Measurements from ENCODE around the gene EFCAB14. TPM values are rescaled to one million over a fixed set of nuclear protein-coding genes. Genes with fewer than 3 reads are reported as not detected.

The EFCAB14 gene
- total RNA-seq, 4 donors from 2014 or later, result 87.9 to 136 (median 121) TPM

DNA sequence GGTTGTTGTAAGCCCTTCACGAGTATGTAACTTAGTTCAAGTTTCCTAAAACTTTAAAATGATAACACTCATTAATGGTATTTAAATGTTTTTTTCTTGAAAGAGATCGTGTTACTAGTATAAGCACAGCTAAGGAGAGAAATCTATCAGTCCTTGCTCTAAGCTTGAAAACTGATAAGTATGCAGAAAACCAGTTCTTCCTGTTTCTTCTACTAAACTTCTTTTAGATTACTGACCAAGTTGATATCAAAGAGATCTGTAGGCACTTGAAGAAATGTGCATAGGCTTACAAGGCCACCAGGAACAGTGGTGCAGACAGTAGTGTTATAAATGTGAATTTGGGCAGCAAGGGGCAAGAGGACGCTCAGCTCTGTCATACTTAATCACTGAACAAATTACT lies 3.9 kb downstream of the EFCAB14 start:
- Histone ChIP-seq H3K36me3 (peaks cover 33% of the 10 kb centered on the region), H3K9me3 (no peaks in the 10 kb centered on the region), H3K27me3 (no peaks in the 10 kb centered on the region), H3K27ac (no peak overlapping the region), H3K4me3 (no peak overlapping the region), H3K4me1 (peaks cover 43% of the 10 kb centered on the region)
- no peak for DNase-seq (ENCODE audit: low spot score in 2 of 2)
- TF ChIP-seq POLR2AphosphoS5 (IDR thresholded peaks at IDR 0.05) (no peak), EP300 (IDR thresholded peaks at IDR 0.05) (no peak), POLR2A (IDR thresholded peaks at IDR 0.05) (no peak)
- TF ChIP-seq, protein P1, sequence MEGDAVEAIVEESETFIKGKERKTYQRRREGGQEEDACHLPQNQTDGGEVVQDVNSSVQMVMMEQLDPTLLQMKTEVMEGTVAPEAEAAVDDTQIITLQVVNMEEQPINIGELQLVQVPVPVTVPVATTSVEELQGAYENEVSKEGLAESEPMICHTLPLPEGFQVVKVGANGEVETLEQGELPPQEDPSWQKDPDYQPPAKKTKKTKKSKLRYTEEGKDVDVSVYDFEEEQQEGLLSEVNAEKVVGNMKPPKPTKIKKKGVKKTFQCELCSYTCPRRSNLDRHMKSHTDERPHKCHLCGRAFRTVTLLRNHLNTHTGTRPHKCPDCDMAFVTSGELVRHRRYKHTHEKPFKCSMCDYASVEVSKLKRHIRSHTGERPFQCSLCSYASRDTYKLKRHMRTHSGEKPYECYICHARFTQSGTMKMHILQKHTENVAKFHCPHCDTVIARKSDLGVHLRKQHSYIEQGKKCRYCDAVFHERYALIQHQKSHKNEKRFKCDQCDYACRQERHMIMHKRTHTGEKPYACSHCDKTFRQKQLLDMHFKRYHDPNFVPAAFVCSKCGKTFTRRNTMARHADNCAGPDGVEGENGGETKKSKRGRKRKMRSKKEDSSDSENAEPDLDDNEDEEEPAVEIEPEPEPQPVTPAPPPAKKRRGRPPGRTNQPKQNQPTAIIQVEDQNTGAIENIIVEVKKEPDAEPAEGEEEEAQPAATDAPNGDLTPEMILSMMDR (IDR thresholded peaks at IDR 0.05), result no peak
- WGBS, result 53% methylated on average over 3 of the region's 3 CpGs

DNA sequence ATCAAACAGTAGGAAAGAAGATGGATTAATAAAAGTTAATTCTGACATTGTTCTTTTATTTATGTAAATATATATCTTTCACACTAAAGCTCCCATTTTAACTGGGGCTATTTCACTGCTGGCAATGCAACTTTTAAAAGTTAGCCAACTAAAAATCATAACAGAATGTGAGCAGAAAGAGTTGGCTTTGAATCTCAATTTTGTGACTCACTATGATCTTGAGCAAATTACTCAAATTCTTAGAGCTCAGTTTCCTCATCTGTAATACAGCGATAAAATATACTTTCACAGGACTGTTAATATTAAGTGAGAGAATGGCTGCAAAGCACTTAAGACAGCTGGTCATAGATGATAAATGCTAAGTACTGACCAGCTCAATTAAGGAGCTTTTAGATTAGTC lies 10.8 kb downstream of the EFCAB14 start:
- H3K4me3 ChIP-seq, result no peak overlapping the region
- H3K27ac ChIP-seq, result no peak overlapping the region
- no peaks in the 10 kb centered on the region for H3K9me3 ChIP-seq
- DNase-seq (ENCODE audit: low spot score in 2 of 2), result no peak
- no peaks in the 10 kb centered on the region for H3K27me3 ChIP-seq
- peaks cover 70% of the 10 kb centered on the region for H3K36me3 ChIP-seq
- no peak for TF ChIP-seq POLR2AphosphoS5 (IDR thresholded peaks at IDR 0.05)
- TF ChIP-seq EP300 (IDR thresholded peaks at IDR 0.05), result no peak
- TF ChIP-seq POLR2A (IDR thresholded peaks at IDR 0.05), result no peak
- TF ChIP-seq, protein P1 (IDR thresholded peaks at IDR 0.05), result no peak
- H3K4me1 ChIP-seq, result no peaks in the 10 kb centered on the region
- 100% methylated on average over 1 of the region's 1 CpG for WGBS

DNA sequence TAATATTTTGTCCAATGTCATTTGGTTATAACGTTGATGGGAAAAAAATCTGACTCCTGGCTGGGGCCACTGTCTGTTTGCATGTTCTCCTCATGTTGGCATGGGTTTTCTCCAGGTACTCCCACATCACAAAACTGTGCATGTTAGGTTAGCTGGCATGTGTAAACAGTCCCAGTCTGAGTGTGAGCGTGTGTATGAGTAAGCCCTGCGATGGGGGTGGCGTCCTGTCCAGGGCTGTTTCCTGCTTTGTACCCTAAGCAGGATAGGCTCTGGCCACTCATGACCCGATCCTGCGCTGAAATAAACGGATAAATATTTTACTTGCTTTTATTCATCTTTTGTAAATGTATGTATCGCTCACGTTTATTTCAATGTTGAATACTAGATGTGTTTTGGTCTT lies 13.5 kb downstream of the EFCAB14 start:
- Histone ChIP-seq H3K4me1 (peaks cover 5% of the 10 kb centered on the region), H3K9me3 (no peaks in the 10 kb centered on the region), H3K27me3 (no peaks in the 10 kb centered on the region), H3K36me3 (peaks cover 75% of the 10 kb centered on the region), H3K4me3 (no peak overlapping the region), H3K27ac (no peak overlapping the region)
- TF ChIP-seq, protein P1 (IDR thresholded peaks at IDR 0.05), result no peak
- TF ChIP-seq POLR2AphosphoS5 (IDR thresholded peaks at IDR 0.05), result no peak
- no peak for TF ChIP-seq EP300 (IDR thresholded peaks at IDR 0.05)
- no peak for TF ChIP-seq POLR2A (IDR thresholded peaks at IDR 0.05)
- no peak for DNase-seq (ENCODE audit: low spot score in 2 of 2)
- 91% methylated on average over 9 of the region's 9 CpGs for WGBS

DNA sequence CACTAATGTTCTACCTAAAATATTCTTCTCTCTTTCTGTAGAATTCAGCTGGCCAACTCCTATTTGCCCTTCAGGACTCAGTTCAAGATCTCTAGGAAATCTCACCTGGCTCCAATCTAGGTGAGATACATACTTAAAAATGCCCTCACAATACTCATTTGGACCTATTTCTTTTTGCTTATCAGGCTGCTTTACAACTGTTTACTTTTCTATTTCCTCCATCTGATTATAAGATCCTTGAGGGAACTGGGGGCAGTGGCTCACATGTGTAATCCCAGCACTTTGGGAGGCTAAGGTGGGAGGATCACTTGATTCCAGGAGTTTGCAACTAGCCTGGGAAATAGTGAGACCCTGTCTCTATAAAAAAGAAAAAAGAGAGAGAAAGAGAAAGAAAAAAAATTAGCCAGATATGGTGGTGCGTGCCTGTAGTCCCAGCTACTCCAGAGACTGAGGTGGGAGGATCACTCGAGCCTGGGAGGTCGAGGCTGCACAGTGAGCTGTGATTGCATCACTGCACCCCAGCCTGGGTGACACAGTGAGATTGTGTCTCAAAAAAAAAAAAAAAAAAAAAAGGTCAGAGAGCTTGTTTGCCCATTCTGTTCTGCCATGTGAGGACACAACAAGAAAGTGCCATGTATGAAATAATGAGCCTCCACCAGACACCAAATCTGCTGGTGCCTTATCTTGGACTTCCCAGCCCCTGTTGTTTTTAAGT lies 14.8 kb downstream of the EFCAB14 start:
- H3K27me3 ChIP-seq, result no peaks in the 10 kb centered on the region
- TF ChIP-seq POLR2AphosphoS5 (IDR thresholded peaks at IDR 0.05), result no peak
- TF ChIP-seq POLR2A (IDR thresholded peaks at IDR 0.05), result no peak
- no peak for TF ChIP-seq EP300 (IDR thresholded peaks at IDR 0.05)
- TF ChIP-seq, protein P1 (IDR thresholded peaks at IDR 0.05), result no peak
- no peak overlapping the region for H3K4me3 ChIP-seq
- H3K36me3 ChIP-seq, result peaks cover 72% of the 10 kb centered on the region
- H3K27ac ChIP-seq, result no peak overlapping the region
- no peaks in the 10 kb centered on the region for H3K9me3 ChIP-seq
- WGBS, result 86% methylated on average over 3 of the region's 3 CpGs
- no peak for DNase-seq (ENCODE audit: low spot score in 2 of 2)
- peaks cover 5% of the 10 kb centered on the region for H3K4me1 ChIP-seq

DNA sequence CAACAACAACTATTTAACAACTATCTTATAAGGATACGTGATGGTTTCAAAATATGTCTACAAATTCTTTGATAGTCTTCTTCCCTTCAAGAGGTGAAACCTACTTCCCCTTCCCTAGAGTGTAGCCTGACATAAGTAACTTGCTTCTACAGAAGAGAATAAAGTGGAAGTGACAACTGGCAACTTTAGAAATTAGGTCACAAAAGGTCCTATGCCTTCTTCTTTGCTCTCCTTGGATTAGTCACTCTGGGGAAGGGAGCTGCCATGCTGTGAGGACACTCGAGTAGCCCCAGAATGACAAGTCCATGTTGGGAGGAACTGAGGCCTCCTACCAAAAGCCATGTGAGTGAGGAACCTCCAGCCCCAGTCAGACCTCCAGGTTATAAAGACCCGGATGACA lies 19.2 kb downstream of the EFCAB14 start:
- Histone ChIP-seq H3K9me3 (no peaks in the 10 kb centered on the region), H3K4me3 (no peak overlapping the region), H3K27me3 (no peaks in the 10 kb centered on the region), H3K4me1 (peaks cover 5% of the 10 kb centered on the region), H3K36me3 (peaks cover 68% of the 10 kb centered on the region), H3K27ac (no peak overlapping the region)
- WGBS, result 55% methylated on average over 3 of the region's 3 CpGs
- no peak for DNase-seq (ENCODE audit: low spot score in 2 of 2)
- TF ChIP-seq EP300 (IDR thresholded peaks at IDR 0.05) (no peak), POLR2AphosphoS5 (IDR thresholded peaks at IDR 0.05) (no peak), POLR2A (IDR thresholded peaks at IDR 0.05) (no peak)
- TF ChIP-seq, protein P1 (IDR thresholded peaks at IDR 0.05), result no peak
